Prostate gland (tissue), 2 donors: ENCODE results near the gene HKDC1. TPM values are rescaled to one million over a fixed set of nuclear protein-coding genes. Genes with fewer than 3 reads are reported as not detected.

Experiments used
- DNase-seq: peaks from one replicate; pipeline ENCODE4 v3.0.0-alpha.2; 2019; ENCODE audit warnings: low spot score
- H3K27ac ChIP-seq, 2 donors: fragments of 200-600 bp; sonication (generic); 2 replicates each; pipeline ENCODE4 v1.5.1; 2017 to 2019
- H3K27me3 ChIP-seq: fragments of 200-600 bp; sonication (generic); replicated peaks from 2 replicates; pipeline ENCODE4 v1.5.1; 2019; ENCODE audit not compliant: insufficient read depth
- H3K36me3 ChIP-seq, 2 donors: fragments of 200-600 bp; sonication (generic); 1 replicate in 1 of 2; 2 replicates in 1 of 2; pipeline versions ENCODE4 v1.5.1 to v1.8.1; 2017 to 2019
- H3K4me1 ChIP-seq: fragments of 200-600 bp; sonication (generic); replicated peaks from 2 replicates; pipeline ENCODE4 v1.5.1; 2019
- H3K4me3 ChIP-seq, 2 donors: fragments of 200-600 bp; sonication (generic); 2 replicates each; pipeline ENCODE4 v1.5.1; 2017 to 2019
- H3K9me3 ChIP-seq: fragments of 200-600 bp; sonication (generic); 2 replicates; pipeline ENCODE4 v1.5.1; 2017
- POLR2A ChIP-seq: fragments of 450-650 bp; IDR thresholded peaks from one replicate; pipeline ENCODE4 v1.6.1; 2016; ENCODE audit warnings: antibody characterized with exemption, mild to moderate bottlenecking
- POLR2AphosphoS5 ChIP-seq: sonication (generic); formaldehyde crosslinking; IDR thresholded peaks from one replicate; pipeline ENCODE4 v1.6.1; 2017; ENCODE audit warnings: antibody characterized with exemption
- WGBS: methylation state at CpG from one replicate; pipeline ENCODE4 v1.1.5; 2018; 5-methylcytosine and 5-hydroxymethylcytosine counted together
- intact Hi-C: fragments of 100-400 bp; cut with DNase I; formaldehyde crosslinking; loops from one replicate; pipeline ENCODE4 v1.14.2; 2022
- total RNA-seq, 2 donors: library from RNA; depleted of rRNA; stranded (reverse); fragments of >200 nt; gene quantifications; one replicate each; pipeline ENCODE4 v1.1.0, GENCODE V29; 2016
- TF ChIP-seq, protein P1 (sequence below), 4 experiments: fragments of 200-600 bp in 2 of 4; fragments of 450-650 bp in 2 of 4; sonication (generic) in 2 of 4; IDR thresholded peaks; 1 replicate in 3 of 4; 2 replicates in 1 of 4; pipeline ENCODE4 v1.5.1; 2016 to 2019; ENCODE audit warnings: antibody characterized with exemption in 4 of 4, mild to moderate bottlenecking in 2 of 4, moderate library complexity in 2 of 4

The HKDC1 gene
- total RNA-seq, 2 donors from 2014 or later: 0.23 to 1.6 TPM

DNA sequence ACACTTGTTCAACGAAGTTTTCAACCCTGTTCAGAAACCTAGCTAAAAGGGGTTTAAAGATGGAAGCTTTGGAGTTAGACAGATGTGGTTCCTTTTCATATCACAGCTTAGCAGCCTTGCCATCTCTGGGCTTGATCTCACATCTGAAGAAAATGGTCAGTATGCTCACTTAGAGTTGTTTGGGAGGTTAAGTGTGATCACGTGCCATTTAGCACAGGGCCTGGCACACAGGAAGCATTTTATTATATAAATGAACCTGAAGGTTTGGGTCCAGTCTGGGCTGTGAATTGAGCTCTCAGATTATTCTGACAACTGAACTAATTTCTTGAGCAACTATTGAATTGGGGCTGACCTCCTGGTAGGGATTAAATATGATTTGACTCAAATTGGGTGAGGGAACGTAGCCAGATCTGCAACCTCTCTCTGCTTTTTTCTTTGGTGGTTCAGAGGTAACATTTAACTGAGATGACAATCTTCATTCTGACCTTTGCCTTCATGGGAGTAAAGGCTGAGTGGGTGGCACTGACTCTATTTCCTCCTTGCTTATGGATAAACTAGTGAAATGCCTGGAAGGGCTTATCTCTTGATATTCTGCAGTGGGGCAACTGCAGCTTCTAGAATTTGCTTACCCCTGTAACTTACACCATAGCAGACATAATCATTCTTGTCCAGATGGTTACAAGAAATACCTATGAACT lies 10.2 kb upstream of the HKDC1 start:
- no peaks in the 10 kb centered on the region for H3K9me3 ChIP-seq
- H3K27ac ChIP-seq: no peak overlapping the region
- H3K4me1 ChIP-seq: no peaks in the 10 kb centered on the region
- no peaks in the 10 kb centered on the region for H3K27me3 ChIP-seq
- DNase-seq: no peak
- TF ChIP-seq POLR2A (no peak), POLR2AphosphoS5 (no peak)
- TF ChIP-seq, protein P1, sequence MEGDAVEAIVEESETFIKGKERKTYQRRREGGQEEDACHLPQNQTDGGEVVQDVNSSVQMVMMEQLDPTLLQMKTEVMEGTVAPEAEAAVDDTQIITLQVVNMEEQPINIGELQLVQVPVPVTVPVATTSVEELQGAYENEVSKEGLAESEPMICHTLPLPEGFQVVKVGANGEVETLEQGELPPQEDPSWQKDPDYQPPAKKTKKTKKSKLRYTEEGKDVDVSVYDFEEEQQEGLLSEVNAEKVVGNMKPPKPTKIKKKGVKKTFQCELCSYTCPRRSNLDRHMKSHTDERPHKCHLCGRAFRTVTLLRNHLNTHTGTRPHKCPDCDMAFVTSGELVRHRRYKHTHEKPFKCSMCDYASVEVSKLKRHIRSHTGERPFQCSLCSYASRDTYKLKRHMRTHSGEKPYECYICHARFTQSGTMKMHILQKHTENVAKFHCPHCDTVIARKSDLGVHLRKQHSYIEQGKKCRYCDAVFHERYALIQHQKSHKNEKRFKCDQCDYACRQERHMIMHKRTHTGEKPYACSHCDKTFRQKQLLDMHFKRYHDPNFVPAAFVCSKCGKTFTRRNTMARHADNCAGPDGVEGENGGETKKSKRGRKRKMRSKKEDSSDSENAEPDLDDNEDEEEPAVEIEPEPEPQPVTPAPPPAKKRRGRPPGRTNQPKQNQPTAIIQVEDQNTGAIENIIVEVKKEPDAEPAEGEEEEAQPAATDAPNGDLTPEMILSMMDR (IDR thresholded peaks at IDR 0.05): no peak
- H3K36me3 ChIP-seq: peaks cover 0 to 4% of the 10 kb centered on the region in 2 donors
- no peak overlapping the region for H3K4me3 ChIP-seq
- intact Hi-C loops: no loop called here
- WGBS: 85% methylated on average over 3 of the region's 3 CpGs

DNA sequence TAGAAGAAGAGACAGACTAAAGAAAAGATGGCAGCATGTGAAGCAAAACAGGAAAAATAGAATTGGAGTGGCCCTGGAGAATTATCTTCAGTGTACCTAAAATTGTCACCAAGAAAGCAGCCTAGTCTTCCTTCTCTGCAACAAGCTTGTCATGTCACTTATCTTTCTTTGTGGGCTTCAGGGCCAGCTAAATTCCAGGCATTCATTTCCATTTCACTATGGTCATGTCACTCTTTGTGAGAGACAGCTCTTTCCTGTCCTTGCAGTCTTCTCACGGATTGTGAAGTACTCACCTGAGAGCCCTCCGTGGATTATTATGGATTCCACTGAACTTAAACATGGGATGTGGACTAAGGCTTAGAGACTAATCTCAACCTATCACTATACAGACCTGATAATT lies 9.0 kb upstream of the HKDC1 start:
- TF ChIP-seq POLR2AphosphoS5 (no peak), POLR2A (no peak)
- TF ChIP-seq, protein P1 (IDR thresholded peaks at IDR 0.05): no peak
- peaks cover 0 to 4% of the 10 kb centered on the region in 2 donors for H3K36me3 ChIP-seq
- 58% methylated on average over 2 of the region's 2 CpGs for WGBS

DNA sequence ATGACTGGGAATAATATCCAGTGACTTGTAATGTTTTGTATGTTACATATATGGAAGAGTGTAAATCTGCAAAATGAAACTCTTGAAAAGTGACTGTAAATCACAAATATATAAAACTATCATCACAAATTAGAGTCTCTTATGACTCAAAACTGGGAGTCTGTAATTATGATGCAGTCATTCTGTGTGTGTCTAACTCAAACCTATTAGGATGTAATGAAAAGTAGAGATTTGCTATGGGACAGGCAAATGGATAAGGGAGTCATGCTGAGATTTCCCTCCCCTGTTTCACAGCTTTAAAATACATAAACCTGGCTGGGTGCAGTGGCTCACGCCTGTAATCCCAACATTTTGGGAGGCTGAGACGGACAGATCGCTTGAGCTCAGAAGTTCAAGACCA lies 8.6 kb upstream of the HKDC1 start:
- Histone ChIP-seq H3K4me1 (no peaks in the 10 kb centered on the region), H3K27me3 (no peaks in the 10 kb centered on the region), H3K4me3 (no peak overlapping the region), H3K27ac (no peak overlapping the region), H3K36me3 (peaks cover 0 to 4% of the 10 kb centered on the region in 2 donors), H3K9me3 (no peaks in the 10 kb centered on the region)
- intact Hi-C loops: no loop called here
- TF ChIP-seq POLR2A (no peak), POLR2AphosphoS5 (no peak)
- TF ChIP-seq, protein P1 (IDR thresholded peaks at IDR 0.05): no peak
- DNase-seq: no peak
- WGBS: 74% methylated on average over 3 of the region's 3 CpGs

More for the DNA sequence above, 9.0 kb upstream of the HKDC1 start:
- no peak for DNase-seq
- intact Hi-C loops: no loop called here
- H3K9me3 ChIP-seq: no peaks in the 10 kb centered on the region
- H3K27me3 ChIP-seq: no peaks in the 10 kb centered on the region
- no peak overlapping the region for H3K4me3 ChIP-seq
- H3K27ac ChIP-seq: no peak overlapping the region
- no peaks in the 10 kb centered on the region for H3K4me1 ChIP-seq

DNA sequence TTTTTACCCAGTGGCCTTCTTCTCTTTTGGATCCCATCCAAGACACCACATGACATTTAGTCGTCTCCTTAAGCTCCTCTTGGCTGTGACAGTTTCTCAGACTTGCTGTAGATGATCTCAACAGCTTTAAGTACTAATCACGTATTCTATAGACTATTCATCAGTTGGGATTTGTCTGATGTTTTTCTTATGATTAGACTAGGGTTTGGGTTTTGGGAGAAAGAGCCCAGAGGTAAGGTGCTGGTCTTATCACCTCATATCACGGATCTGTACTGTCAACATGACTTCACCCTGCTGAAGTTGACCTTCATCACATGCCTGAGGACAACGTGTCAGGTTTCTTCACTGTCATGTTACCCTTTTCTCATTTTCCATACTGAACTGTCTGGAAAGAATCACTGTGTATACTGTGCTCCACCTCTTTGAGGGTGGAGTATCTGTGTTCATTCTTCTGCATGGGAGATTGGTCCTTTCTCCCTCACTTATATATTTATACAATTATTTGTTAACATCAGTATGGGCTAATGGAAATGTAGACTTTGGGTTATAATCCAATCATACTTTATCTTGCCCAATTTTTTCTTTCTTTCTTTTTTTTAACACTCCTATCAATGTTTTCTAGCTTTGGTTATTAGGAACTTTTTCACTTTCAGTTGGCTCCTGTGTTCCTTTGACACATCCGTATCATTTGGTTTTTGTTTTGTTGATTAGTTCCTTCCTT lies 6.4 kb upstream of the HKDC1 start:
- H3K27ac ChIP-seq: no peak overlapping the region
- no peak overlapping the region for H3K4me3 ChIP-seq
- 55% methylated on average over 5 of the region's 5 CpGs for WGBS
- no peaks in the 10 kb centered on the region for H3K4me1 ChIP-seq
- H3K9me3 ChIP-seq: no peaks in the 10 kb centered on the region
- no peaks in the 10 kb centered on the region for H3K36me3 ChIP-seq
- intact Hi-C loops: no loop called here
- no peaks in the 10 kb centered on the region for H3K27me3 ChIP-seq
- DNase-seq: no peak
- TF ChIP-seq POLR2A (no peak), POLR2AphosphoS5 (no peak)
- TF ChIP-seq, protein P1 (IDR thresholded peaks at IDR 0.05): no peak
